ENCODE measurements around the gene SETD5. TPM values are rescaled to one million over a fixed set of nuclear protein-coding genes. Genes with fewer than 3 reads are reported as not detected.

The SETD5 gene
- total RNA-seq, 1 donor from 2014 or later, result 239 TPM

DNA sequence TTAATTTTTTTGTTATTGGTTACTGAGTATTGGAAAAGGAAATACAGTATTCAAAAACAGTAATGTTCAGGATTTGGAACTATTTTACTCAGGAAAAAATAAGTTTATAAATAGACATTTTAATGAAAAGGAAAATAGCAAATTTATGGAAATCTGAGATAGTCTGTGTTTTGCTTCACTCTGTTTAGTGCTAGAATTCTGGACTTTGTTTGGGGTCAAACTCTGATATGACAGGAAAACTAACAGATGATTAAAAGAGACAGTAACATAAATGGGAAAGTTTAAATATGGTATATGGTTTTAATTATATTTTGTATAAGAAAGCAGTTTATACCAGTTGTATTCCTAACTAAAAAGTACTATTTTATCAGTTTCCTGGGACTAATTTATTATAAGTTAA is 17.4 kb downstream of the SETD5 start:
- no peak for DNase-seq (ENCODE audit: low spot score in 2 of 2)
- Histone ChIP-seq H3K4me3 (no peak overlapping the region), H3K36me3 (no peaks in the 10 kb centered on the region), H3K4me1 (peaks cover 0 to 51% of the 10 kb centered on the region in 2 donors), H3K27me3 (no peaks in the 10 kb centered on the region), H3K27ac (no peak overlapping the region), H3K9me3 (no peaks in the 10 kb centered on the region)
- TF ChIP-seq, protein P1, sequence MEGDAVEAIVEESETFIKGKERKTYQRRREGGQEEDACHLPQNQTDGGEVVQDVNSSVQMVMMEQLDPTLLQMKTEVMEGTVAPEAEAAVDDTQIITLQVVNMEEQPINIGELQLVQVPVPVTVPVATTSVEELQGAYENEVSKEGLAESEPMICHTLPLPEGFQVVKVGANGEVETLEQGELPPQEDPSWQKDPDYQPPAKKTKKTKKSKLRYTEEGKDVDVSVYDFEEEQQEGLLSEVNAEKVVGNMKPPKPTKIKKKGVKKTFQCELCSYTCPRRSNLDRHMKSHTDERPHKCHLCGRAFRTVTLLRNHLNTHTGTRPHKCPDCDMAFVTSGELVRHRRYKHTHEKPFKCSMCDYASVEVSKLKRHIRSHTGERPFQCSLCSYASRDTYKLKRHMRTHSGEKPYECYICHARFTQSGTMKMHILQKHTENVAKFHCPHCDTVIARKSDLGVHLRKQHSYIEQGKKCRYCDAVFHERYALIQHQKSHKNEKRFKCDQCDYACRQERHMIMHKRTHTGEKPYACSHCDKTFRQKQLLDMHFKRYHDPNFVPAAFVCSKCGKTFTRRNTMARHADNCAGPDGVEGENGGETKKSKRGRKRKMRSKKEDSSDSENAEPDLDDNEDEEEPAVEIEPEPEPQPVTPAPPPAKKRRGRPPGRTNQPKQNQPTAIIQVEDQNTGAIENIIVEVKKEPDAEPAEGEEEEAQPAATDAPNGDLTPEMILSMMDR (IDR thresholded peaks at IDR 0.05), result no peak
- intact Hi-C loops (cut with DNase I), result no loop called here

GRCh38 chr3:9415485-9416138 is 18.2 kb downstream of the SETD5 start:
- H3K27ac ChIP-seq, result peak overlapping the region in 1 of 2 donors; percentile 4
- intact Hi-C loops (cut with DNase I), result no loop called here
- no peak overlapping the region for H3K4me3 ChIP-seq
- H3K4me1 ChIP-seq, result peaks cover 0 to 51% of the 10 kb centered on the region in 2 donors
- no peaks in the 10 kb centered on the region for H3K36me3 ChIP-seq
- H3K27me3 ChIP-seq, result no peaks in the 10 kb centered on the region
- TF ChIP-seq, protein P1 (IDR thresholded peaks at IDR 0.05), result no peak
- no peaks in the 10 kb centered on the region for H3K9me3 ChIP-seq
- no peak for DNase-seq (ENCODE audit: low spot score in 2 of 2)

DNA sequence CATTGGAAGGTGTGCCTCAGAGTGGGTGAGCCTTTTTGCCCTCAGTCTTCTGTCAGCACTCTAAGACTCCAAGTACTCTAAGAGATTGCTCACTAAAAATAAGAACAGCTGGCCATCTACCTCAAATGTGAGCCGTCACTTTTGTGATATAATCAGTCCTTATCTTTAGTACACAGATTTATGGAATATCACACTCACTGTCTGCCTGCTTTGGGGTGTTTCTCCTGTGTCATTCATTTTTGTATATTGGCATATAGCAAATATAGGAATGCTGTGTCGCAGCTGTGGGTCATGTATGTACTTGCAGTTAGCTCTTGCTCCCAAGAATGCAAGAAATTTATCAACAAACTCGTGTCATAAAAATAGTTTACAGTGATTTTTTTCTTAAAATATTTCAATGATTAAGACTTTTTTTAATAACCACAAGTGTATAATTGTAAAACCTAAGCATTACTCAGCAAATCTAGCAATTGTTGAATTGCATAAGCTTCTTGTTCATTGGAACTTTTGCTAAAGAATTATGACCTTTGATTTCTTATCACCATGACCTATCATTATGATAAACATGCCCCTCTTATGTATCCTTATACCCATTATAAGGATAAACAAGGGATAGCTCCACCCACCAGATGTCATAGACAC is 18.8 kb downstream of the SETD5 start:
- peaks cover 0 to 49% of the 10 kb centered on the region in 2 donors for H3K4me1 ChIP-seq
- intact Hi-C loops (cut with DNase I), result no loop called here
- no peak for DNase-seq (ENCODE audit: low spot score in 2 of 2)
- no peaks in the 10 kb centered on the region for H3K9me3 ChIP-seq
- no peaks in the 10 kb centered on the region for H3K36me3 ChIP-seq
- TF ChIP-seq, protein P1 (IDR thresholded peaks at IDR 0.05), result no peak
- peak overlapping the region in 1 of 2 donors; percentile 4 for H3K27ac ChIP-seq
- H3K4me3 ChIP-seq, result no peak overlapping the region
- H3K27me3 ChIP-seq, result no peaks in the 10 kb centered on the region

DNA sequence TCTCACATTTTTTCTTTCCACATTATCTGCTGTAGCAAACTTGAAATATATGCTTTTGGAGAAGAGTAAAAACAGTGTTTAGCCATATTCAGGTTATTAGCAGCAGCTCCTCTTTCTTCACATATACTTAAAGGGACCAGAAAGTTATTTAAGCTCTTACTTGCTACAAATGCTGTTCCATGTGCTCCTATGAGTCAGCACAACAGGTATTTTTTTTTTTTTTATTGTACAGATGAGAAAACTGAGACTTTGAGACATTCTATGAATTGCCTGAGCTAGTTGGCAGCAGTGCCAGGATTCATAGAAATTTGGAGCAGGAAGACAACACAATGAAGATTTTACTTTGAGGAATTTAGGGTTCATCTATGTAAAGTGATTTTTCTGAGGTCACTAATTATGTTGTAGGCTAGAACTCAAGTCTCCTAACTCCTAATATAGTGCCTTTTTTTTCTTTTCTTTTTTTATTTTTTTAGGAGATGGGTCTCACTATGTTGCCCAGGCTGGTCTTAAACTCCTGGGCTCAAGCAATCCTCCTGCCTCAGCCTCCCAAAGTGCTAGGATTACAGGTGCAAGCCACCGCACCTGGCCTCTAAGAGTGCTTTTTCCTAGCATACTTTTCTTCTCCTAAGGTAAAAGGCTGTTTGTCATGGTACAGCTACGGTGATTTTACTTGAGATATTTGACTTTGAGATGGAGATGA is 23.6 kb downstream of the SETD5 start:
- H3K27ac ChIP-seq, result peak overlapping the region in 1 of 2 donors; percentile 10
- no peak overlapping the region for H3K4me3 ChIP-seq
- H3K9me3 ChIP-seq, result no peaks in the 10 kb centered on the region
- peaks cover 0 to 3% of the 10 kb centered on the region in 2 donors for H3K36me3 ChIP-seq
- DNase-seq (ENCODE audit: low spot score in 2 of 2), result no peak
- peaks cover 5 to 41% of the 10 kb centered on the region in 2 donors for H3K4me1 ChIP-seq
- H3K27me3 ChIP-seq, result no peaks in the 10 kb centered on the region
- TF ChIP-seq, protein P1 (IDR thresholded peaks at IDR 0.05), result no peak
- intact Hi-C loops (cut with DNase I), result loop anchor here (5.0 kb wide), 1 partner anchor 59 kb away; the partner anchor contains the start of gene THUMPD3

GRCh38 chr3:9422712-9423424 is 25.5 kb downstream of the SETD5 start:
- intact Hi-C loops (cut with DNase I), result loop anchor here (1.0 to 5.0 kb wide), 2 partner anchors 24 to 61 kb away; partner anchors contain the start of gene THUMPD3
- Histone ChIP-seq H3K9me3 (no peaks in the 10 kb centered on the region), H3K27ac (peak overlapping the region; percentile 71 to 82), H3K4me3 (peak overlapping the region; percentile 26 to 42), H3K36me3 (peaks cover 17 to 20% of the 10 kb centered on the region in 2 donors), H3K27me3 (no peaks in the 10 kb centered on the region), H3K4me1 (peaks cover 5 to 35% of the 10 kb centered on the region in 2 donors)
- TF ChIP-seq, protein P1 (IDR thresholded peaks at IDR 0.05), result peak in 2 of 3 experiments; percentile 41 to 66
- DNase-seq (ENCODE audit: low spot score in 2 of 2), result peak; percentile 14 to 93

Data from ascending aorta (tissue), 2 donors.